Suprapubic skin (tissue), 4 donors: ENCODE measurements around the gene STAT6.

Experiments
- EP300 ChIP-seq: sonication (generic); formaldehyde crosslinking; IDR thresholded peaks from one replicate; pipeline ENCODE4 v1.6.1; 2017; ENCODE audit warnings: antibody characterized with exemption
- POLR2AphosphoS5 ChIP-seq, 3 donors: sonication (generic); formaldehyde crosslinking; IDR thresholded peaks; one replicate each; pipeline ENCODE4 v1.6.1; 2017; ENCODE audit warnings: antibody characterized with exemption in 3 of 3
- TF ChIP-seq, protein P1 (sequence below), 2 donors: fragments of 200-600 bp in 1 of 2; fragments of 450-650 bp in 1 of 2; sonication (generic) in 1 of 2; IDR thresholded peaks; one replicate each; pipeline ENCODE4 v1.5.1; 2016 to 2019; ENCODE audit warnings: antibody characterized with exemption in 2 of 2, mild to moderate bottlenecking in 1 of 2, moderate library complexity in 1 of 2

DNA sequence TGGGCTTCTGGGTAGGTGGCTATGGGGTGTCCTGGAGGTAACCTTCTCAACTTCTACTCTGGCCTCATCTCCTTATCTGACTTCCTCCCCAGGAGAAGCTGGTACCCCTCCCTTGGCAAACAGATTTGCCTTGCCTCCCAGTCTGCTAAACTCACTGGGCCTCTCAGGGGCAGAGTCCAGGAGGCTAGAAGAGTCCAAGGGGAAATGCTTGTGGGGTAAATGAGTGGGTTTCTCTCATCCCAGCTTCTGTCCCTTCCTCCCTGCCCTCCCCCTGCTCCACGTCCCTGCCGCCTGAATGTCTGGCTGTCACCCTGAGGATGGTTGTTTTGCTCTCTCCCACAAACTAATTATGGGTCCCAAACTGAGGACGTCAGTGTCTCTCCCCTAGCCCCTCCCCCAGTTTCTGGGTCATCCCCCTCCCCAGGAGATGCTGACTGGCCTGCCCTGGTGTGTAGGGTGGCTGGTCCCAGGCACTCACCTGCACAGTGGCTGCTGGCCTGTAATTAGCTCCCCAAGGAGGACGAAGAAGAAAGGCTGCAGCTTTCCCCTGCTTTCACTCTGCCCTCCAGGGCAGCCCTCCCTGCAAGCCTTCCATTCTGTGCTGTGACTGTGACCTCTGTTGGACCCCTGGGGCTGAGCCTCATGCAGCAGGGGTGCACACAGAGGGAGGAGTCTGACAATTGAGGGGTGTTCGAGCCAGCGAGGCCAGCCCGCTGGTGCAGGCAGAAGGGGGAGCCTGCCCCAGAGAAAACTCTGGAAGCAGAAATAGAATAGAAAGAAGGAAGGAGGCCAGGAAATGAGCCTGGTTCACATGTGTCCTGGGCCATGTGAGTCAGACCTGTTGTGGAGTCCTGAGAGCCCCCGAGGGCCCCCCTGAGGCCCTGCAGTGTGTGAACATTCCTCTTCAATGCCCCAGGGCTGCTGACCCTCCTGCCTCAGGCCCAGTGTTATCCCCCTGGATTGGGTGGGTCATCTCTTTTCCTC is 36.1 kb upstream of the STAT6 start, which contains the start of gene LRP1-AS:
- TF ChIP-seq, protein P1, sequence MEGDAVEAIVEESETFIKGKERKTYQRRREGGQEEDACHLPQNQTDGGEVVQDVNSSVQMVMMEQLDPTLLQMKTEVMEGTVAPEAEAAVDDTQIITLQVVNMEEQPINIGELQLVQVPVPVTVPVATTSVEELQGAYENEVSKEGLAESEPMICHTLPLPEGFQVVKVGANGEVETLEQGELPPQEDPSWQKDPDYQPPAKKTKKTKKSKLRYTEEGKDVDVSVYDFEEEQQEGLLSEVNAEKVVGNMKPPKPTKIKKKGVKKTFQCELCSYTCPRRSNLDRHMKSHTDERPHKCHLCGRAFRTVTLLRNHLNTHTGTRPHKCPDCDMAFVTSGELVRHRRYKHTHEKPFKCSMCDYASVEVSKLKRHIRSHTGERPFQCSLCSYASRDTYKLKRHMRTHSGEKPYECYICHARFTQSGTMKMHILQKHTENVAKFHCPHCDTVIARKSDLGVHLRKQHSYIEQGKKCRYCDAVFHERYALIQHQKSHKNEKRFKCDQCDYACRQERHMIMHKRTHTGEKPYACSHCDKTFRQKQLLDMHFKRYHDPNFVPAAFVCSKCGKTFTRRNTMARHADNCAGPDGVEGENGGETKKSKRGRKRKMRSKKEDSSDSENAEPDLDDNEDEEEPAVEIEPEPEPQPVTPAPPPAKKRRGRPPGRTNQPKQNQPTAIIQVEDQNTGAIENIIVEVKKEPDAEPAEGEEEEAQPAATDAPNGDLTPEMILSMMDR (IDR thresholded peaks at IDR 0.05): no peak
- TF ChIP-seq POLR2AphosphoS5 (IDR thresholded peaks at IDR 0.05): no peak
- TF ChIP-seq EP300: no peak
